Measurements from ENCODE around the gene KNDC1.
A peak's percentile ranks its signal among the peaks of the same experiment; 100 is the strongest.

KNDC1 gene

GRCh38 chr10:133266056-133266795, 106.2 kb downstream of the KNDC1 start:
- Histone ChIP-seq H3K27ac (ENCODE audit: low read depth, low read length) (no peak overlapping the region), H3K9ac (ENCODE audit: low read length in 5 of 5) (no peak overlapping the region), H3K9me3 (ENCODE audit: control insufficient read depth in 5 of 5, low read length in 5 of 5) (no peaks in the 10 kb centered on the region), H3K36me3 (ENCODE audit: control insufficient read depth in 5 of 5, insufficient read depth in 5 of 5, low read length in 5 of 5) (peaks cover 0 to 8% (median 3%) of the 10 kb centered on the region in 5 donors), H3K4me1 (ENCODE audit: control insufficient read depth in 5 of 5, insufficient read depth in 5 of 5, low read length in 5 of 5) (peaks cover 3 to 37% (median 28%) of the 10 kb centered on the region in 5 donors), H3K4me3 (ENCODE audit: low read depth in 1 of 5, low read length in 5 of 5) (peak overlapping the region in 2 of 5 donors; percentile 30 to 50), H3K27me3 (ENCODE audit: control insufficient read depth in 5 of 5, insufficient read depth in 4 of 5, low read length in 5 of 5) (no peaks in the 10 kb centered on the region)

GRCh38 chr10:133267293-133267692, 107.3 kb downstream of the KNDC1 start:
- Histone ChIP-seq H3K36me3 (ENCODE audit: control insufficient read depth in 5 of 5, insufficient read depth in 5 of 5, low read length in 5 of 5) (peaks cover 0 to 12% (median 3%) of the 10 kb centered on the region in 5 donors), H3K4me1 (ENCODE audit: control insufficient read depth in 5 of 5, insufficient read depth in 5 of 5, low read length in 5 of 5) (peaks cover 3 to 31% (median 23%) of the 10 kb centered on the region in 5 donors), H3K9ac (ENCODE audit: low read length in 5 of 5) (no peak overlapping the region), H3K4me3 (ENCODE audit: low read depth in 1 of 5, low read length in 5 of 5) (no peak overlapping the region), H3K27me3 (ENCODE audit: control insufficient read depth in 5 of 5, insufficient read depth in 4 of 5, low read length in 5 of 5) (no peaks in the 10 kb centered on the region), H3K9me3 (ENCODE audit: control insufficient read depth in 5 of 5, low read length in 5 of 5) (no peaks in the 10 kb centered on the region), H3K27ac (ENCODE audit: low read depth, low read length) (no peak overlapping the region)

GRCh38 chr10:133267829-133268228, 107.8 kb downstream of the KNDC1 start:
- Histone ChIP-seq H3K9me3 (ENCODE audit: control insufficient read depth in 5 of 5, low read length in 5 of 5) (no peaks in the 10 kb centered on the region), H3K4me3 (ENCODE audit: low read depth in 1 of 5, low read length in 5 of 5) (no peak overlapping the region), H3K27me3 (ENCODE audit: control insufficient read depth in 5 of 5, insufficient read depth in 4 of 5, low read length in 5 of 5) (peaks cover 0 to under 1% (median 0%) of the 10 kb centered on the region in 5 donors), H3K9ac (ENCODE audit: low read length in 5 of 5) (no peak overlapping the region), H3K4me1 (ENCODE audit: control insufficient read depth in 5 of 5, insufficient read depth in 5 of 5, low read length in 5 of 5) (peaks cover 0 to 26% (median 19%) of the 10 kb centered on the region in 5 donors), H3K27ac (ENCODE audit: low read depth, low read length) (no peak overlapping the region), H3K36me3 (ENCODE audit: control insufficient read depth in 5 of 5, insufficient read depth in 5 of 5, low read length in 5 of 5) (peaks cover 0 to 12% (median 3%) of the 10 kb centered on the region in 5 donors)

- Histone ChIP-seq H3K4me1 (ENCODE audit: control insufficient read depth in 5 of 5, insufficient read depth in 5 of 5, low read length in 5 of 5) (peaks cover 0 to 24% (median 19%) of the 10 kb centered on the region in 5 donors), H3K9me3 (ENCODE audit: control insufficient read depth in 5 of 5, low read length in 5 of 5) (no peaks in the 10 kb centered on the region), H3K4me3 (ENCODE audit: low read depth in 1 of 5, low read length in 5 of 5) (no peak overlapping the region), H3K27me3 (ENCODE audit: control insufficient read depth in 5 of 5, insufficient read depth in 4 of 5, low read length in 5 of 5) (peaks cover 0 to 7% (median 0%) of the 10 kb centered on the region in 5 donors), H3K36me3 (ENCODE audit: control insufficient read depth in 5 of 5, insufficient read depth in 5 of 5, low read length in 5 of 5) (peaks cover 0 to 12% (median 3%) of the 10 kb centered on the region in 5 donors), H3K9ac (ENCODE audit: low read length in 5 of 5) (no peak overlapping the region), H3K27ac (ENCODE audit: low read depth, low read length) (no peak overlapping the region)
Observed at GRCh38 chr10:133268532-133268931, 108.5 kb downstream of the KNDC1 start.

- Histone ChIP-seq H3K36me3 (ENCODE audit: control insufficient read depth in 5 of 5, insufficient read depth in 5 of 5, low read length in 5 of 5) (peaks cover 0 to 12% (median 3%) of the 10 kb centered on the region in 5 donors), H3K9ac (ENCODE audit: low read length in 5 of 5) (no peak overlapping the region), H3K27ac (ENCODE audit: low read depth, low read length) (no peak overlapping the region), H3K4me3 (ENCODE audit: low read depth in 1 of 5, low read length in 5 of 5) (no peak overlapping the region), H3K4me1 (ENCODE audit: control insufficient read depth in 5 of 5, insufficient read depth in 5 of 5, low read length in 5 of 5) (peaks cover 0 to 21% (median 19%) of the 10 kb centered on the region in 5 donors), H3K27me3 (ENCODE audit: control insufficient read depth in 5 of 5, insufficient read depth in 4 of 5, low read length in 5 of 5) (peaks cover 0 to 10% (median 3%) of the 10 kb centered on the region in 5 donors), H3K9me3 (ENCODE audit: control insufficient read depth in 5 of 5, low read length in 5 of 5) (no peaks in the 10 kb centered on the region)
Observed at GRCh38 chr10:133269367-133269766, 109.3 kb downstream of the KNDC1 start.

GRCh38 chr10:133270204-133270603, 110.2 kb downstream of the KNDC1 start:
- no peaks in the 10 kb centered on the region for H3K9me3 ChIP-seq (ENCODE audit: control insufficient read depth in 5 of 5, low read length in 5 of 5)
- H3K36me3 ChIP-seq (ENCODE audit: control insufficient read depth in 5 of 5, insufficient read depth in 5 of 5, low read length in 5 of 5) = peaks cover 0 to 12% (median 3%) of the 10 kb centered on the region in 5 donors
- H3K9ac ChIP-seq (ENCODE audit: low read length in 5 of 5) = no peak overlapping the region

GRCh38 chr10:133270773-133271297, 110.8 kb downstream of the KNDC1 start:
- Histone ChIP-seq H3K27ac (ENCODE audit: low read depth, low read length) (no peak overlapping the region), H3K27me3 (ENCODE audit: control insufficient read depth in 5 of 5, insufficient read depth in 4 of 5, low read length in 5 of 5) (peaks cover 5 to 21% (median 17%) of the 10 kb centered on the region in 5 donors), H3K9me3 (ENCODE audit: control insufficient read depth in 5 of 5, low read length in 5 of 5) (no peaks in the 10 kb centered on the region), H3K9ac (ENCODE audit: low read length in 5 of 5) (no peak overlapping the region), H3K36me3 (ENCODE audit: control insufficient read depth in 5 of 5, insufficient read depth in 5 of 5, low read length in 5 of 5) (peaks cover 0 to 12% (median 3%) of the 10 kb centered on the region in 5 donors), H3K4me1 (ENCODE audit: control insufficient read depth in 5 of 5, insufficient read depth in 5 of 5, low read length in 5 of 5) (peaks cover 0 to 15% (median 8%) of the 10 kb centered on the region in 5 donors), H3K4me3 (ENCODE audit: low read depth in 1 of 5, low read length in 5 of 5) (no peak overlapping the region)

More at GRCh38 chr10:133270204-133270603, 110.2 kb downstream of the KNDC1 start:
- Histone ChIP-seq H3K27ac (ENCODE audit: low read depth, low read length) (no peak overlapping the region), H3K4me1 (ENCODE audit: control insufficient read depth in 5 of 5, insufficient read depth in 5 of 5, low read length in 5 of 5) (peaks cover 0 to 16% (median 15%) of the 10 kb centered on the region in 5 donors), H3K4me3 (ENCODE audit: low read depth in 1 of 5, low read length in 5 of 5) (no peak overlapping the region), H3K27me3 (ENCODE audit: control insufficient read depth in 5 of 5, insufficient read depth in 4 of 5, low read length in 5 of 5) (peaks cover 0 to 16% (median 11%) of the 10 kb centered on the region in 5 donors)

- no peaks in the 10 kb centered on the region for H3K9me3 ChIP-seq (ENCODE audit: control insufficient read depth in 5 of 5, low read length in 5 of 5)
- H3K36me3 ChIP-seq (ENCODE audit: control insufficient read depth in 5 of 5, insufficient read depth in 5 of 5, low read length in 5 of 5) = peaks cover 0 to 12% (median 3%) of the 10 kb centered on the region in 5 donors
- H3K27me3 ChIP-seq (ENCODE audit: control insufficient read depth in 5 of 5, insufficient read depth in 4 of 5, low read length in 5 of 5) = peaks cover 12 to 29% (median 26%) of the 10 kb centered on the region in 5 donors
- peaks cover 0 to 16% (median 7%) of the 10 kb centered on the region in 5 donors for H3K4me1 ChIP-seq (ENCODE audit: control insufficient read depth in 5 of 5, insufficient read depth in 5 of 5, low read length in 5 of 5)
- H3K4me3 ChIP-seq (ENCODE audit: low read depth in 1 of 5, low read length in 5 of 5) = no peak overlapping the region
- no peak overlapping the region for H3K9ac ChIP-seq (ENCODE audit: low read length in 5 of 5)
- H3K27ac ChIP-seq (ENCODE audit: low read depth, low read length) = no peak overlapping the region
Observed at GRCh38 chr10:133271521-133272300, 111.7 kb downstream of the KNDC1 start.

- Histone ChIP-seq H3K9me3 (ENCODE audit: control insufficient read depth in 5 of 5, low read length in 5 of 5) (no peaks in the 10 kb centered on the region), H3K4me1 (ENCODE audit: control insufficient read depth in 5 of 5, insufficient read depth in 5 of 5, low read length in 5 of 5) (peaks cover 0 to 18% (median 7%) of the 10 kb centered on the region in 5 donors), H3K27ac (ENCODE audit: low read depth, low read length) (no peak overlapping the region), H3K36me3 (ENCODE audit: control insufficient read depth in 5 of 5, insufficient read depth in 5 of 5, low read length in 5 of 5) (peaks cover 0 to 12% (median 3%) of the 10 kb centered on the region in 5 donors), H3K4me3 (ENCODE audit: low read depth in 1 of 5, low read length in 5 of 5) (no peak overlapping the region), H3K9ac (ENCODE audit: low read length in 5 of 5) (no peak overlapping the region), H3K27me3 (ENCODE audit: control insufficient read depth in 5 of 5, insufficient read depth in 4 of 5, low read length in 5 of 5) (peaks cover 12 to 32% (median 26%) of the 10 kb centered on the region in 5 donors)
Observed at GRCh38 chr10:133272301-133272963, 112.4 kb downstream of the KNDC1 start.
